Immature natural killer cell (primary cell): ENCODE measurements around the gene CAPN9. TPM values are rescaled to one million over a fixed set of nuclear protein-coding genes. Genes with fewer than 3 reads are reported as not detected.

Experiments used
- DNase-seq, 3 donors: peaks; one replicate each; pipeline ENCODE4 v3.0.0; 2022; ENCODE audit warnings: mixed read lengths in 1 of 3
- H3K27ac Mint-ChIP-seq, 6 donors: one replicate each; pipeline ENCODE4 v1.8.0; 2020; ENCODE audit warnings: mixed read lengths in 6 of 6, mild to moderate bottlenecking in 5 of 6, inconsistent platforms in 4 of 6, moderate library complexity in 3 of 6
- H3K27me3 Mint-ChIP-seq, 3 donors: one replicate each; pipeline ENCODE4 v1.8.0; 2020 to 2021; ENCODE audit warnings: low read depth in 3 of 3, mild to moderate bottlenecking in 3 of 3, mixed read lengths in 3 of 3, moderate library complexity in 3 of 3, inconsistent platforms in 1 of 3
- H3K36me3 Mint-ChIP-seq, 3 donors: one replicate each; pipeline ENCODE4 v1.8.0; 2020; ENCODE audit warnings: mixed read lengths in 3 of 3, inconsistent platforms in 2 of 3, mild to moderate bottlenecking in 2 of 3
- H3K4me1 Mint-ChIP-seq, 2 donors: one replicate each; pipeline ENCODE4 v1.8.0; 2020; ENCODE audit warnings: inconsistent platforms in 2 of 2, mild to moderate bottlenecking in 2 of 2, mixed read lengths in 2 of 2, moderate library complexity in 1 of 2
- H3K4me3 Mint-ChIP-seq, 5 donors: one replicate each; pipeline ENCODE4 v1.8.0; 2020; ENCODE audit warnings: mild to moderate bottlenecking in 5 of 5, mixed read lengths in 5 of 5, inconsistent platforms in 3 of 5, moderate library complexity in 3 of 5
- H3K9me3 Mint-ChIP-seq, 6 donors: one replicate each; pipeline ENCODE4 v1.8.0; 2020; ENCODE audit warnings: mild to moderate bottlenecking in 6 of 6, mixed read lengths in 6 of 6, inconsistent platforms in 4 of 6, moderate library complexity in 3 of 6
- polyA plus RNA-seq, 3 donors: library from polyadenylated mRNA; unstranded; fragments of 300-500 nt; fragmentation: Illumina TruSeq; gene quantifications; one replicate each; pipeline ENCODE4 v1.2.3, GENCODE V29; 2021

CAPN9 gene
- polyA plus RNA-seq, 3 donors from 2014 or later, result not detected

- DNase-seq, result no peak
- H3K4me1 Mint-ChIP-seq, result no peaks in the 10 kb centered on the region
- H3K27ac Mint-ChIP-seq, result no peak overlapping the region
- no peak overlapping the region for H3K4me3 Mint-ChIP-seq
- no peaks in the 10 kb centered on the region for H3K36me3 Mint-ChIP-seq
- H3K9me3 Mint-ChIP-seq, result peaks cover 0 to 1% (median 0%) of the 10 kb centered on the region in 6 donors
- H3K27me3 Mint-ChIP-seq, result peaks cover 0 to 2% (median 0%) of the 10 kb centered on the region in 3 donors
Measured at GRCh38 chr1:230778916-230779590, 31.9 kb downstream of the CAPN9 start.

GRCh38 chr1:230781131-230781530 is 33.9 kb downstream of the CAPN9 start:
- Mint-ChIP-seq H3K27me3 (no peaks in the 10 kb centered on the region), H3K4me3 (no peak overlapping the region), H3K4me1 (no peaks in the 10 kb centered on the region), H3K36me3 (no peaks in the 10 kb centered on the region), H3K9me3 (peaks cover 0 to 1% (median 0%) of the 10 kb centered on the region in 6 donors), H3K27ac (no peak overlapping the region)
- no peak for DNase-seq

- no peak for DNase-seq
- H3K27ac Mint-ChIP-seq, result no peak overlapping the region
- peaks cover 0 to 1% (median 0%) of the 10 kb centered on the region in 6 donors for H3K9me3 Mint-ChIP-seq
- H3K36me3 Mint-ChIP-seq, result no peaks in the 10 kb centered on the region
- H3K4me3 Mint-ChIP-seq, result no peak overlapping the region
- H3K27me3 Mint-ChIP-seq, result no peaks in the 10 kb centered on the region
- H3K4me1 Mint-ChIP-seq, result no peaks in the 10 kb centered on the region
Measured at GRCh38 chr1:230781594-230781993, 34.4 kb downstream of the CAPN9 start.

GRCh38 chr1:230784163-230784562 is 37.0 kb downstream of the CAPN9 start:
- peaks cover 0 to 1% (median 0%) of the 10 kb centered on the region in 6 donors for H3K9me3 Mint-ChIP-seq

GRCh38 chr1:230785636-230786384 is 38.6 kb downstream of the CAPN9 start:
- Mint-ChIP-seq H3K4me3 (no peak overlapping the region), H3K27ac (no peak overlapping the region), H3K9me3 (peaks cover 0 to 1% (median 0%) of the 10 kb centered on the region in 6 donors), H3K4me1 (no peaks in the 10 kb centered on the region), H3K36me3 (no peaks in the 10 kb centered on the region), H3K27me3 (no peaks in the 10 kb centered on the region)
- DNase-seq, result no peak

More at GRCh38 chr1:230784163-230784562, 37.0 kb downstream of the CAPN9 start:
- H3K27ac Mint-ChIP-seq, result no peak overlapping the region
- H3K36me3 Mint-ChIP-seq, result no peaks in the 10 kb centered on the region
- H3K4me3 Mint-ChIP-seq, result no peak overlapping the region
- DNase-seq, result no peak
- H3K4me1 Mint-ChIP-seq, result no peaks in the 10 kb centered on the region
- no peaks in the 10 kb centered on the region for H3K27me3 Mint-ChIP-seq

- H3K27ac Mint-ChIP-seq, result no peak overlapping the region
- DNase-seq, result no peak
- no peaks in the 10 kb centered on the region for H3K27me3 Mint-ChIP-seq
- H3K4me1 Mint-ChIP-seq, result no peaks in the 10 kb centered on the region
- no peaks in the 10 kb centered on the region for H3K36me3 Mint-ChIP-seq
- H3K9me3 Mint-ChIP-seq, result peaks cover 0 to 1% (median 0%) of the 10 kb centered on the region in 6 donors
- H3K4me3 Mint-ChIP-seq, result no peak overlapping the region
Measured at GRCh38 chr1:230786385-230786753, 39.2 kb downstream of the CAPN9 start.

GRCh38 chr1:230787471-230787870 is 40.3 kb downstream of the CAPN9 start:
- Mint-ChIP-seq H3K27me3 (peaks cover 0 to 3% (median 0%) of the 10 kb centered on the region in 3 donors), H3K9me3 (no peaks in the 10 kb centered on the region)

GRCh38 chr1:230788561-230789275 is 41.5 kb downstream of the CAPN9 start:
- Mint-ChIP-seq H3K4me1 (no peaks in the 10 kb centered on the region), H3K9me3 (no peaks in the 10 kb centered on the region), H3K27me3 (peaks cover 0 to 3% (median 0%) of the 10 kb centered on the region in 3 donors), H3K36me3 (no peaks in the 10 kb centered on the region), H3K27ac (no peak overlapping the region), H3K4me3 (no peak overlapping the region)
- no peak for DNase-seq

More at GRCh38 chr1:230787471-230787870, 40.3 kb downstream of the CAPN9 start:
- Mint-ChIP-seq H3K36me3 (no peaks in the 10 kb centered on the region), H3K27ac (no peak overlapping the region), H3K4me3 (no peak overlapping the region), H3K4me1 (no peaks in the 10 kb centered on the region)
- no peak for DNase-seq

- H3K4me3 Mint-ChIP-seq, result no peak overlapping the region
- DNase-seq, result no peak
- no peak overlapping the region for H3K27ac Mint-ChIP-seq
- H3K9me3 Mint-ChIP-seq, result no peaks in the 10 kb centered on the region
- H3K27me3 Mint-ChIP-seq, result peaks cover 0 to 3% (median 0%) of the 10 kb centered on the region in 3 donors
- H3K4me1 Mint-ChIP-seq, result no peaks in the 10 kb centered on the region
- H3K36me3 Mint-ChIP-seq, result no peaks in the 10 kb centered on the region
Measured at GRCh38 chr1:230790026-230790425, 42.8 kb downstream of the CAPN9 start.

- no peaks in the 10 kb centered on the region for H3K9me3 Mint-ChIP-seq
- H3K4me3 Mint-ChIP-seq, result no peak overlapping the region
- H3K27me3 Mint-ChIP-seq, result peaks cover 0 to 3% (median 2%) of the 10 kb centered on the region in 3 donors
- no peak for DNase-seq
- no peak overlapping the region for H3K27ac Mint-ChIP-seq
- no peaks in the 10 kb centered on the region for H3K4me1 Mint-ChIP-seq
- H3K36me3 Mint-ChIP-seq, result no peaks in the 10 kb centered on the region
Measured at GRCh38 chr1:230791986-230792564, 44.9 kb downstream of the CAPN9 start.

GRCh38 chr1:230792691-230793462 is 45.7 kb downstream of the CAPN9 start:
- no peak overlapping the region for H3K4me3 Mint-ChIP-seq
- H3K4me1 Mint-ChIP-seq, result no peaks in the 10 kb centered on the region
- no peaks in the 10 kb centered on the region for H3K36me3 Mint-ChIP-seq
- peaks cover 0 to 4% (median 3%) of the 10 kb centered on the region in 3 donors for H3K27me3 Mint-ChIP-seq
- H3K27ac Mint-ChIP-seq, result no peak overlapping the region
- no peaks in the 10 kb centered on the region for H3K9me3 Mint-ChIP-seq
- no peak for DNase-seq

- Mint-ChIP-seq H3K9me3 (no peaks in the 10 kb centered on the region), H3K36me3 (no peaks in the 10 kb centered on the region), H3K4me1 (no peaks in the 10 kb centered on the region), H3K4me3 (no peak overlapping the region), H3K27ac (no peak overlapping the region), H3K27me3 (peaks cover 0 to 5% (median 3%) of the 10 kb centered on the region in 3 donors)
- no peak for DNase-seq
Measured at GRCh38 chr1:230793463-230793745, 46.2 kb downstream of the CAPN9 start.

- Mint-ChIP-seq H3K9me3 (no peaks in the 10 kb centered on the region), H3K4me1 (no peaks in the 10 kb centered on the region), H3K36me3 (no peaks in the 10 kb centered on the region), H3K27ac (no peak overlapping the region), H3K4me3 (no peak overlapping the region), H3K27me3 (peaks cover 0 to 5% (median 5%) of the 10 kb centered on the region in 3 donors)
- no peak for DNase-seq
Measured at GRCh38 chr1:230794431-230794830, 47.2 kb downstream of the CAPN9 start.
